K562 (cell line): ENCODE results near the gene UBE3B. TPM values are rescaled to one million over a fixed set of nuclear protein-coding genes. Genes with fewer than 3 reads are reported as not detected.

Experiments used
- ATAC-seq: fragments of 200-7000 bp; cut with Tn5 transposase; 3 replicates; pipeline ENCODE4 v1.9.1; 2020; ENCODE audit warnings: moderate library complexity
- BruUV-seq: library from RNA; stranded (reverse); fragments of 400-500 nt; replicated peaks from 2 replicates; lab custom pipeline; 2021; lab: Mats Ljungman, UMichigan
- CTCF ChIA-PET: fragments of 300-600 bp; formaldehyde crosslinking; extraction: SDS; loops from one replicate; lab custom pipeline; 2021; ENCODE audit warnings: low intra/inter-chr PET ratio; lab: Yijun Ruan, JAX
- POLR2A ChIA-PET: fragments of 300-600, 350-650 bp; sonication (Branson Sonifier 250); formaldehyde crosslinking; extraction: SDS; loops from one replicate; lab custom pipeline; 2021; ENCODE audit warnings: antibody characterized with exemption, inconsistent platforms; lab: Yijun Ruan, JAX
- DNase-seq, 4 experiments: peaks; one replicate each; pipeline versions ENCODE4 v3.0.0 to v3.0.0-alpha.2; 2011 to 2018; ENCODE audit warnings: low spot score in 3 of 4, mixed read lengths in 3 of 4; ENCODE audit errors: extremely low read depth in 1 of 4
- FAIRE-seq: peaks from 2 replicates; lab custom pipeline; 2011; peaks lifted over from hg19 to GRCh38; lab: Jason Lieb, UNC
- H2AFZ ChIP-seq: 2 replicates; pipeline ENCODE4 v1.6.0; 2011; ENCODE audit warnings: low read depth, low read length, control low read depth, inconsistent platforms
- H3K27ac ChIP-seq: fragments of 200-600 bp; 3 replicates; pipeline ENCODE4 v1.8.0; 2011; ENCODE audit warnings: low read depth, mild to moderate bottlenecking, control low read depth, inconsistent platforms, low read length, moderate library complexity, mixed read lengths; ENCODE audit errors: extremely low read depth
- H3K27me3 ChIP-seq, 2 experiments: fragments of 300-600 bp in 1 of 2; 2 replicates in 1 of 2; 3 replicates in 1 of 2; pipeline versions ENCODE4 v1.6.0 to v1.8.0; 2011; ENCODE audit warnings: inconsistent platforms in 2 of 2, low read length in 2 of 2, mild to moderate bottlenecking in 1 of 2, mixed read lengths in 1 of 2, moderate library complexity in 1 of 2; ENCODE audit not compliant: control insufficient read depth in 2 of 2, insufficient read depth in 2 of 2
- H3K36me3 ChIP-seq: fragments of 300-600 bp; 3 replicates; pipeline ENCODE4 v1.8.0; 2011; ENCODE audit warnings: mild to moderate bottlenecking, low read length, inconsistent platforms; ENCODE audit not compliant: control insufficient read depth, insufficient read depth
- H3K4me1 ChIP-seq, 2 experiments: fragments of 200-600 bp in 1 of 2; replicated peaks in 1 of 2; 2 replicates in 1 of 2; 3 replicates in 1 of 2; pipeline versions ENCODE4 v1.5.1 to v1.8.0; 2011; ENCODE audit warnings: inconsistent platforms in 2 of 2, low read length in 2 of 2, mild to moderate bottlenecking in 1 of 2, mixed read lengths in 1 of 2, moderate library complexity in 1 of 2; ENCODE audit not compliant: control insufficient read depth in 2 of 2, insufficient read depth in 2 of 2
- H3K4me2 ChIP-seq: 2 replicates; pipeline ENCODE4 v1.6.1; 2011; ENCODE audit warnings: low read length, control low read depth, inconsistent platforms, mixed read lengths; ENCODE audit not compliant: insufficient read depth
- H3K4me3 ChIP-seq: fragments of 200-600 bp; sonication (generic), shearing (Covaris generic); 2 replicates; pipeline ENCODE4 v1.5.1; 2016; ENCODE audit warnings: control low read depth, inconsistent platforms
- H3K79me2 ChIP-seq: fragments of 200-600 bp; 3 replicates; pipeline ENCODE4 v1.8.0; 2011; ENCODE audit warnings: low read length, inconsistent platforms; ENCODE audit not compliant: control insufficient read depth, insufficient read depth
- H3K9ac ChIP-seq, 2 experiments: 2 replicates each; pipeline versions ENCODE4 v1.6.0 to v1.6.1; 2011; ENCODE audit warnings: low read depth in 2 of 2, low read length in 2 of 2, control low read depth in 1 of 2, inconsistent platforms in 1 of 2, mild to moderate bottlenecking in 1 of 2, mixed read lengths in 1 of 2; ENCODE audit not compliant: insufficient read depth in 1 of 2
- H3K9me1 ChIP-seq: one replicate; pipeline ENCODE4 v1.6.0; 2011; ENCODE audit warnings: inconsistent platforms, mild to moderate bottlenecking, low read length, moderate library complexity; ENCODE audit not compliant: control insufficient read depth, insufficient read depth
- H3K9me3 ChIP-seq: replicated peaks from 2 replicates; pipeline ENCODE4 v1.5.1; 2011; ENCODE audit warnings: low read depth, low read length, inconsistent platforms; ENCODE audit not compliant: control insufficient read depth, insufficient read depth
- H4K20me1 ChIP-seq: replicated peaks from 2 replicates; pipeline ENCODE4 v1.6.1; 2011; ENCODE audit warnings: low read length, inconsistent platforms, mixed read lengths; ENCODE audit not compliant: control insufficient read depth, insufficient read depth
- ZNF75A ChIP-seq: fragments of 450-650 bp; formaldehyde crosslinking; IDR thresholded peaks from 2 replicates; pipeline ENCODE4 v1.4.0; 2020; ENCODE audit warnings: mild to moderate bottlenecking
- ZNF785 ChIP-seq: fragments of 250-450 bp; sonication (Bioruptor Pico); IDR thresholded peaks from 2 replicates; pipeline ENCODE4 v1.4.0; 2020; ENCODE audit warnings: mild to moderate bottlenecking
- ZNF830 ChIP-seq: fragments of 250-450 bp; sonication (Bioruptor Pico); IDR thresholded peaks from 2 replicates; pipeline ENCODE4 v1.5.0; 2021; ENCODE audit warnings: mild to moderate bottlenecking
- WGBS: fragments of 100-300 bp; shearing (Covaris generic); methylation state at CpG from one replicate; pipeline ENCODE4 v1.1.6; 2016; ENCODE audit warnings: low coverage, mixed read lengths; ENCODE audit not compliant: insufficient coverage; ENCODE audit errors: missing lambda C conversion rate; 5-methylcytosine and 5-hydroxymethylcytosine counted together
- in situ Hi-C: fragments of 300-500 bp; cut with MboI; formaldehyde crosslinking; loops from 4 replicates; pipeline ENCODE4 v1.15.0; 2018; ENCODE audit warnings: inconsistent platforms, mixed read lengths
- intact Hi-C: fragments of 100-400 bp; cut with micrococcal nuclease; formaldehyde crosslinking; loops from 2 replicates; pipeline ENCODE4 v1.14.2; 2022
- polyA plus RNA-seq, 8 experiments: library from polyadenylated mRNA; depleted of rRNA in 4 of 8; stranded (reverse) in 5 of 8; unstranded in 3 of 8; fragments of >200 nt; fragmentation: Nextera tagmentation in 2 of 8; fragmentation: Illumina TruSeq in 1 of 8; extraction: Ambion mirVana in 2 of 8; extraction: Trizol in 1 of 8; gene quantifications; 2 replicates each; pipeline versions ENCODE4 v1.2.1 to v1.2.3, GENCODE V29; 2011 to 2014; ENCODE audit warnings: inconsistent platforms in 1 of 8, missing spikeins in 1 of 8
- total RNA-seq, 7 experiments: library from RNA; depleted of rRNA in 6 of 7; stranded (reverse); fragments of >200 nt in 6 of 7; fragmentation: Illumina TruSeq in 2 of 7; extraction: Trizol in 2 of 7; gene quantifications; 2 replicates each; pipeline versions ENCODE4 v1.2.1 to v1.2.3, GENCODE V29; 2011 to 2021; ENCODE audit warnings: low replicate concordance in 1 of 7
- TF ChIP-seq, protein P1 (sequence below): fragments of 200-800 bp; sonication (Bioruptor generic); IDR thresholded peaks from 2 replicates; pipeline ENCODE4 v1.6.1; 2016; ENCODE audit warnings: missing genetic modification characterization, missing compliant biosample characterization
- TF ChIP-seq, protein P2 (sequence below): fragments of 450-650 bp; formaldehyde crosslinking; IDR thresholded peaks from 2 replicates; pipeline ENCODE4 v1.4.0; 2020; ENCODE audit warnings: mild to moderate bottlenecking, moderate library complexity
- TF ChIP-seq, protein P3 (sequence below): sonication (generic); formaldehyde crosslinking; IDR thresholded peaks from 2 replicates; pipeline ENCODE4 v1.8.1; 2023; ENCODE audit warnings: mild to moderate bottlenecking, missing genetic modification reagents, moderate library complexity
- TF ChIP-seq, protein P4 (sequence below): fragments of 450-650 bp; IDR thresholded peaks from 2 replicates; pipeline ENCODE4 v1.6.1; 2016; ENCODE audit warnings: mild to moderate bottlenecking

UBE3B gene
- total and polyA plus RNA-seq, 9 of the 15 experiments (the other 6 are each of a cell fraction or from before 2014, with no cell fraction given) = 7.6 to 23.6 (median 15.5) TPM

DNA sequence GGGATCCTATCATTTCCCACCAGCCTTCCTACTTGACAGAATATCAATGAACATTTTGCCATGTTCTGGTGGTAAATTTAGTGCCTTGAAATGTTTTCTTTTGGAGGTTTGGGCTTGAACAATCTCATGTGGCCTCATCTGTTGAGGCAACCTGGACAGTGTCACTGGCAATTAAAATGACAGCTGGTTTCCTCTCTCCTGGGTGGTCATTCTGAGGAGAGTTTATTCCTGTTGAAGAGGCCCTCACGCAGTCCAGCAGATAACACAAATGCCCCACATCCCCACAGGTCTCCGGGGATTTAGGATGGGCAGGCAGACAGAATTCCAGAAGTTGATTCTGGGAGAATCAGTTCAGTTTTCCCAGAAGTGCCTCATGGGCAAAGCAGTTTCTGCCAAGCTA, 54.0 kb downstream of the UBE3B start:
- Histone ChIP-seq H4K20me1 (peaks cover 6% of the 10 kb centered on the region; the same call in 1 of the 2 replicates), H3K4me2 (no peak overlapping the region), H2AFZ (no peak overlapping the region), H3K4me3 (no peak overlapping the region), H3K36me3 (peaks cover 11% of the 10 kb centered on the region), H3K9me3 (no peaks in the 10 kb centered on the region), H3K4me1 (peaks cover 0 to 5% of the 10 kb centered on the region in 2 experiments; a peak in 1 of 5 replicates), H3K79me2 (no peaks in the 10 kb centered on the region), H3K9ac (no peak overlapping the region), H3K27me3 (no peaks in the 10 kb centered on the region; a peak in 1 of 5 replicates), H3K27ac (no peak overlapping the region), H3K9me1 (no peaks in the 10 kb centered on the region)
- intact Hi-C loops = no loop called here
- POLR2A ChIA-PET = no interaction called here
- WGBS = 33% methylated on average over 1 of the region's 2 CpGs
- DNase-seq (no peak), ATAC-seq (no peak), FAIRE-seq (no peak)
- in situ Hi-C loops = no loop called here
- TF ChIP-seq ZNF785 (no peak), ZNF830 (CRISPR knock-in tag) (no peak), ZNF75A (CRISPR knock-in tag) (no peak)
- TF ChIP-seq, protein P1, sequence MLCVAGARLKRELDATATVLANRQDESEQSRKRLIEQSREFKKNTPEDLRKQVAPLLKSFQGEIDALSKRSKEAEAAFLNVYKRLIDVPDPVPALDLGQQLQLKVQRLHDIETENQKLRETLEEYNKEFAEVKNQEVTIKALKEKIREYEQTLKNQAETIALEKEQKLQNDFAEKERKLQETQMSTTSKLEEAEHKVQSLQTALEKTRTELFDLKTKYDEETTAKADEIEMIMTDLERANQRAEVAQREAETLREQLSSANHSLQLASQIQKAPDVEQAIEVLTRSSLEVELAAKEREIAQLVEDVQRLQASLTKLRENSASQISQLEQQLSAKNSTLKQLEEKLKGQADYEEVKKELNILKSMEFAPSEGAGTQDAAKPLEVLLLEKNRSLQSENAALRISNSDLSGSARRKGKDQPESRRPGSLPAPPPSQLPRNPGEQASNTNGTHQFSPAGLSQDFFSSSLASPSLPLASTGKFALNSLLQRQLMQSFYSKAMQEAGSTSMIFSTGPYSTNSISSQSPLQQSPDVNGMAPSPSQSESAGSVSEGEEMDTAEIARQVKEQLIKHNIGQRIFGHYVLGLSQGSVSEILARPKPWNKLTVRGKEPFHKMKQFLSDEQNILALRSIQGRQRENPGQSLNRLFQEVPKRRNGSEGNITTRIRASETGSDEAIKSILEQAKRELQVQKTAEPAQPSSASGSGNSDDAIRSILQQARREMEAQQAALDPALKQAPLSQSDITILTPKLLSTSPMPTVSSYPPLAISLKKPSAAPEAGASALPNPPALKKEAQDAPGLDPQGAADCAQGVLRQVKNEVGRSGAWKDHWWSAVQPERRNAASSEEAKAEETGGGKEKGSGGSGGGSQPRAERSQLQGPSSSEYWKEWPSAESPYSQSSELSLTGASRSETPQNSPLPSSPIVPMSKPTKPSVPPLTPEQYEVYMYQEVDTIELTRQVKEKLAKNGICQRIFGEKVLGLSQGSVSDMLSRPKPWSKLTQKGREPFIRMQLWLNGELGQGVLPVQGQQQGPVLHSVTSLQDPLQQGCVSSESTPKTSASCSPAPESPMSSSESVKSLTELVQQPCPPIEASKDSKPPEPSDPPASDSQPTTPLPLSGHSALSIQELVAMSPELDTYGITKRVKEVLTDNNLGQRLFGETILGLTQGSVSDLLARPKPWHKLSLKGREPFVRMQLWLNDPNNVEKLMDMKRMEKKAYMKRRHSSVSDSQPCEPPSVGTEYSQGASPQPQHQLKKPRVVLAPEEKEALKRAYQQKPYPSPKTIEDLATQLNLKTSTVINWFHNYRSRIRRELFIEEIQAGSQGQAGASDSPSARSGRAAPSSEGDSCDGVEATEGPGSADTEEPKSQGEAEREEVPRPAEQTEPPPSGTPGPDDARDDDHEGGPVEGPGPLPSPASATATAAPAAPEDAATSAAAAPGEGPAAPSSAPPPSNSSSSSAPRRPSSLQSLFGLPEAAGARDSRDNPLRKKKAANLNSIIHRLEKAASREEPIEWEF = no peak
- TF ChIP-seq, protein P2, sequence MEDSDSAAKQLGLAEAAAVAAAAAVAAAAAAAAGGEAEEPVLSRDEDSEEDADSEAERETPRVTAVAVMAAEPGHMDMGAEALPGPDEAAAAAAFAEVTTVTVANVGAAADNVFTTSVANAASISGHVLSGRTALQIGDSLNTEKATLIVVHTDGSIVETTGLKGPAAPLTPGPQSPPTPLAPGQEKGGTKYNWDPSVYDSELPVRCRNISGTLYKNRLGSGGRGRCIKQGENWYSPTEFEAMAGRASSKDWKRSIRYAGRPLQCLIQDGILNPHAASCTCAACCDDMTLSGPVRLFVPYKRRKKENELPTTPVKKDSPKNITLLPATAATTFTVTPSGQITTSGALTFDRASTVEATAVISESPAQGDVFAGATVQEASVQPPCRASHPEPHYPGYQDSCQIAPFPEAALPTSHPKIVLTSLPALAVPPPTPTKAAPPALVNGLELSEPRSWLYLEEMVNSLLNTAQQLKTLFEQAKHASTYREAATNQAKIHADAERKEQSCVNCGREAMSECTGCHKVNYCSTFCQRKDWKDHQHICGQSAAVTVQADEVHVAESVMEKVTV (CRISPR knock-in tag) = no peak
- TF ChIP-seq, protein P3, sequence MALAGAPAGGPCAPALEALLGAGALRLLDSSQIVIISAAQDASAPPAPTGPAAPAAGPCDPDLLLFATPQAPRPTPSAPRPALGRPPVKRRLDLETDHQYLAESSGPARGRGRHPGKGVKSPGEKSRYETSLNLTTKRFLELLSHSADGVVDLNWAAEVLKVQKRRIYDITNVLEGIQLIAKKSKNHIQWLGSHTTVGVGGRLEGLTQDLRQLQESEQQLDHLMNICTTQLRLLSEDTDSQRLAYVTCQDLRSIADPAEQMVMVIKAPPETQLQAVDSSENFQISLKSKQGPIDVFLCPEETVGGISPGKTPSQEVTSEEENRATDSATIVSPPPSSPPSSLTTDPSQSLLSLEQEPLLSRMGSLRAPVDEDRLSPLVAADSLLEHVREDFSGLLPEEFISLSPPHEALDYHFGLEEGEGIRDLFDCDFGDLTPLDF (CRISPR knock-in tag) = no peak
- TF ChIP-seq, protein P4, sequence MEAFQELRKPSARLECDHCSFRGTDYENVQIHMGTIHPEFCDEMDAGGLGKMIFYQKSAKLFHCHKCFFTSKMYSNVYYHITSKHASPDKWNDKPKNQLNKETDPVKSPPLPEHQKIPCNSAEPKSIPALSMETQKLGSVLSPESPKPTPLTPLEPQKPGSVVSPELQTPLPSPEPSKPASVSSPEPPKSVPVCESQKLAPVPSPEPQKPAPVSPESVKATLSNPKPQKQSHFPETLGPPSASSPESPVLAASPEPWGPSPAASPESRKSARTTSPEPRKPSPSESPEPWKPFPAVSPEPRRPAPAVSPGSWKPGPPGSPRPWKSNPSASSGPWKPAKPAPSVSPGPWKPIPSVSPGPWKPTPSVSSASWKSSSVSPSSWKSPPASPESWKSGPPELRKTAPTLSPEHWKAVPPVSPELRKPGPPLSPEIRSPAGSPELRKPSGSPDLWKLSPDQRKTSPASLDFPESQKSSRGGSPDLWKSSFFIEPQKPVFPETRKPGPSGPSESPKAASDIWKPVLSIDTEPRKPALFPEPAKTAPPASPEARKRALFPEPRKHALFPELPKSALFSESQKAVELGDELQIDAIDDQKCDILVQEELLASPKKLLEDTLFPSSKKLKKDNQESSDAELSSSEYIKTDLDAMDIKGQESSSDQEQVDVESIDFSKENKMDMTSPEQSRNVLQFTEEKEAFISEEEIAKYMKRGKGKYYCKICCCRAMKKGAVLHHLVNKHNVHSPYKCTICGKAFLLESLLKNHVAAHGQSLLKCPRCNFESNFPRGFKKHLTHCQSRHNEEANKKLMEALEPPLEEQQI = no peak
- CTCF ChIA-PET = no interaction called here
- no TSS peak for BruUV-seq
